ENCODE results near the gene MON1A.

The MON1A gene

DNA sequence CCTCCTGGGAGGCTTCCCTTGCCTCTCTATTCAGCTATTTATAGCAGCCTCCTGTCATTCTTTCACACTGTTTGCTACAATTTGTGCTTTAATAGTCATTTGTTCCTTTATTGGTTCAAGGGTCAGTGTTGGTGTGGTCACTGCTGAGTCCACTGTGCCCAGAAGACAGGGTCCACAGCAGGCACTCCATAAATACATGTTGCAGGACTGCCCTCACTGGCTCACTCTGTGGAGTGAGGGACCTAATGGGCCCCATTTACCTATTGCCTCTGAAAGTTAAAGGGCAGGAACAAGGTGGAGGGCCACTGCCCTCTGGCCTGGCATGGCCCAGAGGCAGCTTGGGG is 42.7 kb downstream of the MON1A start:
- no peak overlapping the region for H3K4me3 ChIP-seq (ENCODE audit: insufficient read depth, low read length, poor library complexity, severe bottlenecking)
- no peaks in the 10 kb centered on the region for H3K9me2 ChIP-seq (replicated peaks; ENCODE audit: insufficient read depth, low read length)
- no peak overlapping the region for H3K4me2 ChIP-seq (ENCODE audit: low read depth, low read length, poor library complexity, severe bottlenecking)
- no peaks in the 10 kb centered on the region for H3K36me3 ChIP-seq (ENCODE audit: low read length)
- no peak overlapping the region for H3K9ac ChIP-seq (ENCODE audit: low read length)
- H3K27ac ChIP-seq (ENCODE audit: low read depth, low read length): no peak overlapping the region
- H3F3A ChIP-seq (ENCODE audit: insufficient read depth): no peaks in the 10 kb centered on the region
- H3K9me3 ChIP-seq (ENCODE audit: insufficient read depth, low read length): no peaks in the 10 kb centered on the region
- no peak overlapping the region for H2AFZ ChIP-seq (ENCODE audit: low read depth, low read length, severe bottlenecking)
- no peak for TF ChIP-seq EZH2phosphoT487 (conservative IDR thresholded peaks at IDR 0.05; ENCODE audit: low read length)
- TF ChIP-seq, protein P1, sequence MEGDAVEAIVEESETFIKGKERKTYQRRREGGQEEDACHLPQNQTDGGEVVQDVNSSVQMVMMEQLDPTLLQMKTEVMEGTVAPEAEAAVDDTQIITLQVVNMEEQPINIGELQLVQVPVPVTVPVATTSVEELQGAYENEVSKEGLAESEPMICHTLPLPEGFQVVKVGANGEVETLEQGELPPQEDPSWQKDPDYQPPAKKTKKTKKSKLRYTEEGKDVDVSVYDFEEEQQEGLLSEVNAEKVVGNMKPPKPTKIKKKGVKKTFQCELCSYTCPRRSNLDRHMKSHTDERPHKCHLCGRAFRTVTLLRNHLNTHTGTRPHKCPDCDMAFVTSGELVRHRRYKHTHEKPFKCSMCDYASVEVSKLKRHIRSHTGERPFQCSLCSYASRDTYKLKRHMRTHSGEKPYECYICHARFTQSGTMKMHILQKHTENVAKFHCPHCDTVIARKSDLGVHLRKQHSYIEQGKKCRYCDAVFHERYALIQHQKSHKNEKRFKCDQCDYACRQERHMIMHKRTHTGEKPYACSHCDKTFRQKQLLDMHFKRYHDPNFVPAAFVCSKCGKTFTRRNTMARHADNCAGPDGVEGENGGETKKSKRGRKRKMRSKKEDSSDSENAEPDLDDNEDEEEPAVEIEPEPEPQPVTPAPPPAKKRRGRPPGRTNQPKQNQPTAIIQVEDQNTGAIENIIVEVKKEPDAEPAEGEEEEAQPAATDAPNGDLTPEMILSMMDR (IDR thresholded peaks at IDR 0.05; ENCODE audit: insufficient read depth, low read length, poor library complexity, severe bottlenecking): no peak
- no peaks in the 10 kb centered on the region for H4K20me1 ChIP-seq (ENCODE audit: low read depth, low read length)
- H3K79me2 ChIP-seq (ENCODE audit: insufficient read depth, low read length): no peaks in the 10 kb centered on the region
- no peaks in the 10 kb centered on the region for H3K27me3 ChIP-seq (ENCODE audit: low read length)

DNA sequence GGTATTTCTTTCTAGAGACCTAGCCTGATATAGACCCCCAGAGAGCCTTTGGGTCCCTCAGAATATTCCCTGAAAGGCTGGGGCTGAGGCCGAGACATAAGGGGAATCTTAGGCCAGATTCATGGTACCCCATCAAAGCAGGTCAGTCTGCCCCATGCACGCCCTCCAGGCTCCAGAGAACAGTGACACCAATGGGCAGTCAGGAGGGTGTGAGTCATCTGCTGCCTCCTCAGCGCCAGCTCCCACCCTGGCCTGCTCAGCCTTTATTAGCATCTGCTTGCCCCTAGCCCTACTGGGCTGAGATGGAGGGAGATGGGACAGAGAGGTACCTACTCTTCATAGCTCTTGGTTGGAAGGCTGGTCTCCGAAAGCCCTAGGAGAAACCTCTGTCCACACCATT is 45.6 kb downstream of the MON1A start:
- Histone ChIP-seq H2AFZ (ENCODE audit: low read depth, low read length, severe bottlenecking) (no peak overlapping the region), H4K20me1 (ENCODE audit: low read depth, low read length) (no peaks in the 10 kb centered on the region), H3F3A (ENCODE audit: insufficient read depth) (no peaks in the 10 kb centered on the region), H3K36me3 (ENCODE audit: low read length) (no peaks in the 10 kb centered on the region), H3K4me2 (ENCODE audit: low read depth, low read length, poor library complexity, severe bottlenecking) (no peak overlapping the region), H3K4me3 (ENCODE audit: insufficient read depth, low read length, poor library complexity, severe bottlenecking) (no peak overlapping the region), H3K27me3 (ENCODE audit: low read length) (no peaks in the 10 kb centered on the region), H3K79me2 (ENCODE audit: insufficient read depth, low read length) (no peaks in the 10 kb centered on the region), H3K9ac (ENCODE audit: low read length) (no peak overlapping the region), H3K27ac (ENCODE audit: low read depth, low read length) (no peak overlapping the region), H3K9me2 (replicated peaks; ENCODE audit: insufficient read depth, low read length) (no peaks in the 10 kb centered on the region), H3K9me3 (ENCODE audit: insufficient read depth, low read length) (no peaks in the 10 kb centered on the region)
- TF ChIP-seq, protein P1 (IDR thresholded peaks at IDR 0.05; ENCODE audit: insufficient read depth, low read length, poor library complexity, severe bottlenecking): no peak
- TF ChIP-seq EZH2phosphoT487 (conservative IDR thresholded peaks at IDR 0.05; ENCODE audit: low read length): no peak

DNA sequence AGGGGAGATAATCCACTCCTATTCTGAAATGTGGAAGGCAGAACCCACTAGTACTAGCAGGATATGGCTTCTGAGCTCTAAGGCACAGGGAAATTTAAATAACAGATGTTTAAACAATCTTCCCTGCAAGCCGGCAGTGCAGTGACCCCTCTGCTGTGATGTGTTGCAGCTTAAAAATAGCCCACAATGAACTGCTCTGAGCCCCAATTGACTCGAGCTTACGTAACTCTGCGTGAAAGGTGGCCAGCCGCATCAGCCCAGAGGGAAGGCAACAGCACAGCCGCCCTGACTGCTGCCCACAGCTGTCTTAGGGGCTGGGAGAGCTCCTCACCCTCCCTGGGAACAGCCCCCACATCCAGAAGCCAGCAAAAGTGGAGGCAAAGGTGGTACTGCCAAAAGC is 47.4 kb downstream of the MON1A start:
- H3K9ac ChIP-seq (ENCODE audit: low read length): no peak overlapping the region
- no peaks in the 10 kb centered on the region for H3K36me3 ChIP-seq (ENCODE audit: low read length)
- no peaks in the 10 kb centered on the region for H3K9me3 ChIP-seq (ENCODE audit: insufficient read depth, low read length)
- no peak overlapping the region for H3K4me2 ChIP-seq (ENCODE audit: low read depth, low read length, poor library complexity, severe bottlenecking)
- no peaks in the 10 kb centered on the region for H3F3A ChIP-seq (ENCODE audit: insufficient read depth)
- H3K27ac ChIP-seq (ENCODE audit: low read depth, low read length): no peak overlapping the region
- H4K20me1 ChIP-seq (ENCODE audit: low read depth, low read length): no peaks in the 10 kb centered on the region
- no peaks in the 10 kb centered on the region for H3K27me3 ChIP-seq (ENCODE audit: low read length)
- TF ChIP-seq EZH2phosphoT487 (conservative IDR thresholded peaks at IDR 0.05; ENCODE audit: low read length): no peak
- TF ChIP-seq, protein P1 (IDR thresholded peaks at IDR 0.05; ENCODE audit: insufficient read depth, low read length, poor library complexity, severe bottlenecking): no peak
- H3K4me3 ChIP-seq (ENCODE audit: insufficient read depth, low read length, poor library complexity, severe bottlenecking): no peak overlapping the region
- H3K9me2 ChIP-seq (replicated peaks; ENCODE audit: insufficient read depth, low read length): no peaks in the 10 kb centered on the region
- H3K79me2 ChIP-seq (ENCODE audit: insufficient read depth, low read length): no peaks in the 10 kb centered on the region
- H2AFZ ChIP-seq (ENCODE audit: low read depth, low read length, severe bottlenecking): no peak overlapping the region

All from SU-DHL-6 (cell line).